GM19452 (cell line): ENCODE data around the gene CCNE1.
A peak's percentile ranks its signal among the peaks of the same experiment; 100 is the strongest.

Source experiments
- ATAC-seq: cut with Tn5 transposase; IDR thresholded peaks from one replicate; pipeline ENCODE4 v1.9.1; 2021; ENCODE audit not compliant: unreplicated experiment

CCNE1 gene

DNA sequence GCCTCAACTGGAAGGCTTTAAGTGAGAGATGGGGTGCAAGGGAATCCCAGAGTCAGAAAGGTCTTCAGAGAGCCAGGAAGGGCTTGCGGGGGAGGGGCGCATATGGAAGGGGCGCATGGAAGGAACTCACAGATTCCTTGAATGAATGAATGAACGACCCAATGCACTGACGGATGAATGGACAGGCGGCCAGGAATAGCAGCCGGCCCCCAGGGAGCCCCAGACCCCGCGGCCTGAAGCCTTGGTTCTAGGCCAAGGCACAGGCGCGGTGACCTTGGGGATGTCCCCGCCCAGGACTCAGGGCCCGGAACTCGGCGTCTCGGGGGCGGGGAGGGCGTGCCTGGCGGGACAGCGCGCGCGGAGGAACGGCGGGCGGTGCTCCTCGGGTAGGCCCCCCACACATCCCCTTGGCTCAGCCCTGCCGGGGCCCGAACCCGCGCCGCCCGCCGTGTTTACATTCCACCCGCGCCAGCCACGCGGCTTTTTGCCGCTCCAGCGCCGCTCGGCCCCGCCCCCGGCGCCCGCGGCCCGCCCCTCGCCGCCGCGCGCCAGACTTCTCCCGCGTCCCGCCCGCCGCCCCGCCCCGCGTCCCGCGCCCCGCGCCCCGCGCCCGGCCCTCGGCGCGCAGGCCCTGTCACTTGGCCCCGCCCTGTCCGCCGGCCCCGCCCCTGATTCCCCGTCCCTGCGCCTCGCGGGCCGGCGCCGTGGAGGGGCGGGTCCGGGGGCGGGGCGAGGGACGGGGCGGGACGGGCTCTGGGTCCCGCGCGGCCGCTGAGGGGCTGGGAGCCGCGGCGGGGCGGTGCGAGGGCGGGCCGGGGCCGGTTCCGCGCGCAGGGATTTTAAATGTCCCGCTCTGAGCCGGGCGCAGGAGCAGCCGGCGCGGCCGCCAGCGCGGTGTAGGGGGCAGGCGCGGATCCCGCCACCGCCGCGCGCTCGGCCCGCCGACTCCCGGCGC is at the start of gene CCNE1:
CCNE1 (plus strand) TSS at position 867 of the 955 bp plus-strand sequence. CDS start 565 bp downstream, outside the sequence.
- ATAC-seq = peak; percentile 78

DNA sequence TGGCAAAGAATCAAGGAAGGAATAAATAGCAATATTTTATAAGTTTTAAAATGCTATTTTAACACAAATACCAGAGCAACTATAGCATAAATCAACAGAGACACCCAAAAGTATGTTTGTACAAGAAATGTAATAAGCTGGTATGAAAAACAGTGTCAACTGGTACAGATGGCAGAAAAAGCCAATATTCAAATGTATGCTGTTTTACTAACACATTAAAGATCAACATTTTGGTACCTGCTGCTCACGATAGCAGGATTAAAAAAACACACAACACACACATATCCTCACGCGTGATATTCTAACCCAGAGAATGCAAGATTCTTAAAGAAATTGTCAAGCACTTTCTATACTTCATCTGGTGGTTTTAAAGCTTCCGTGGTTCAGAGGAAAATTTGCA is 48.6 kb upstream of the CCNE1 start:
- no peak for ATAC-seq

DNA sequence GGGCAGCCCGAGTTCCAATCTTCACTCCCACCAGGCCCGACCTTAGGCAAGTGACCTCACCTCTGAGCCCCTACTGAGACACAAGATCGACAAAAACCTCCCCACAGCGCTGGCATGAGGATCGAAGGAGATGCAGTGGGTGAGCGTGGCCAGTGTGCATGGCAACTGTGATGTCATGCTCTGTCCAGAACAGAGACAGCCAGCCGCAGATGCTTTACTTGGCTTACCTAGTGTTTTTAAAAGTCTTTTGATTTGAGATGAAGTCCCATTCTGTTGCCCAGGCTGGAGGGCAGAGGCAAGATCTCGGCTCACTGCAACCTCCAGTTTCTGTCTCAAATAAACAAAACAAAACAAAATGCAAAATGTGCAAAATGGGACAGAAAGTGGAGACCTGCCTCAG is 47.4 kb upstream of the CCNE1 start:
- no peak for ATAC-seq

DNA sequence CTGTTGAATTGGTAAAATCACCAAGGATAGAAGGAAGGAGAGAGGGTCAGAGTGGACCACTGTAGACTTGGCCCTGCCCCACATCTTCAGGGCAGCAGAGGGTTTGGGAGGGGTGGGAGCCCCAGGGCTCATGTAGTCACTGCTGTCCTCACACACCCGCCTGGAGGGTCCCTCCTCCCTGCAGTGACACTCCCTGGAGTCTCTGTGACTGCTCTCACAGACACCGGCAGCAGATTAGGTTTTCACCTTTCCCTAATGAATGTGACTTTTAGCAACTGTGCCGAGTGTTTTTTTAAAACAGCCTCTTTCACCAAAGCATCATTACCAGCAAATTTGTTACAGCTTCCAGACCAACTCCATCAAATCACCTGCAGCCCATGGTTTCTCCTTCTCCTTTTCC is 45.7 kb upstream of the CCNE1 start:
- no peak for ATAC-seq

DNA sequence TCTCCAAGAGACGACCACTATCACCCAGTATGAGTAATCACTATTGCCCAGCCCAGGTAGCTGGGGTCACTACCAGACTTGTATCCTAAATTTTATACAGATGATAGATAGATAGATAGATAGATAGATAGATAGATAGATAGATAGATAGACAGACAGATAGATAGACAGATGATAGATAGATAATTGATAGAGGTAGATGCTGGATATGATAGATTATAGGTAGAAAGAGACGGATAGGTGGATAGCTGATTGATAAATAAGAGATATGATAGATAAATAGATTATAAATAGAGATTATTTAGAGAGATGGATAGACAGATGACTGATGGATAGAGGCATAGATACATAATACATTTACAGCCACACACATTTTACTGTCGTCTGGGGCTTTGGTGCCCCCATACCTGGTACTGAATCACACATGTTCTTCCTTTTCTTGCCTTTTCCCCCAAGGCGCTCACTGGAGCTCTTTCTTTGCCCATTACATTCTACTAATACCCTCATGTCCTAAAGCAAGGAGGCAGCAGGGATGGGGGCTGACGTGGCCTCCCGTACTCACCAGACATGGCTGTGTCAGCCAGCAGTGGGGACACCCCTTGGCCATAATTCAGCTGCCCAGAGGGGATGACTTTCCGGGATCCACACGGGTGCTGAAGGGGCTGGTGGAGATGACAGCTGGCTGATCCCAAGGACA is 44.6 kb upstream of the CCNE1 start:
- ATAC-seq = no peak

DNA sequence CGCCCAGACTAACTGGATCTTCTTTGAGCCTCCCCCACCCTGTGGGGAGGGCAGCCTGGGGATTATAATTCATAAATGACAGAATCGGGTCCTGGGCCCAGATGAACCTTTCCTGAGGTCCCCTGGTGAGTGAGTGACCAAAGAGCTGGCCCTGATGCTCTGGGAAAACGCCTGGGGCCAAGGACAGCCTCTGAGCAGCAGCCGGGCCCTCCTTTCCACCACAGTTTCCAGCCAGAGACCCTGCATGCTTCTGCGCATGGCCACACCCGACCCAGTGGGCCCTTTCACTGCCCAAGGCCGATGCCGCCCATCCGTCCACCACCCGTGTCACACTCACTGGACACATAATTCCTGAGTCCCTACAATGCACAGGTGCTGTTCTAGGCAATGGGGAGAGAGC is 43.6 kb upstream of the CCNE1 start:
- ATAC-seq = no peak

DNA sequence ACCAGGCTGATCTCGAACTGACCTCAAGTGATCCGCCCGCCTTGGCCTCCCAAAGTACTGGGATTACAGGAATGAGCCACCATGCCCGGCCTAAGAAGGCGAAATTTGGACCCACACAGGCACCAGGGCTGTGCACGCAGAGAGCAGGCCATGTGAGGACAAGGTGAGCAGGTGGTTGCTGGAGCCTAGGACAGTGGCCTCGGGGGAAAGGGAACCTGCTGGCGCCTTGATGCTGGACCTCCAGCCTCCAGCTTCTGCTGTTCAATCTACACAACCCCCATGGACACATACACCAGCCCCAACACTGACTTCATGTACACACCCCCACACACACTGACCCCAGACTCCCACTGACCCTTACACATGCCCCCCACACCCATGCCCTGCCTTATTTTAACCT is 41.8 kb upstream of the CCNE1 start:
- ATAC-seq = no peak

DNA sequence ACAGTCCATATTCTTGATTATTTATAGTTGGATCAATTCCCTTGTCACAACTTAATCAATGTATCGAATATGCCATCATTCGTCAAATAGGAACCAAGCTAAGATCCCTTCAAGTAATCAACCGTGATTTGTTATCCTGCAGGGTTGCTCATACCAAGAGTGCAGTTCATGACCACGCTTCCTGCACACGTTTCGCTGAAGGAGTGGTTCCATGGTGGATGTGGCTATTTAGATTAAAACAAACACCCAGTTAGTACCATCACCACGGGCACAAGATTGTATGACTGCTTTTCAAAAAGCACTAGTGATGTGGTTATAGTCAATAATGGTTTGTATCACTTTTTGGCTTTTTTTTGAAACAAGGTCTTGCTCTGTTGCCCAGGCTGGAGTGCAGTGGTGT is 41.1 kb upstream of the CCNE1 start:
- ATAC-seq = no peak

DNA sequence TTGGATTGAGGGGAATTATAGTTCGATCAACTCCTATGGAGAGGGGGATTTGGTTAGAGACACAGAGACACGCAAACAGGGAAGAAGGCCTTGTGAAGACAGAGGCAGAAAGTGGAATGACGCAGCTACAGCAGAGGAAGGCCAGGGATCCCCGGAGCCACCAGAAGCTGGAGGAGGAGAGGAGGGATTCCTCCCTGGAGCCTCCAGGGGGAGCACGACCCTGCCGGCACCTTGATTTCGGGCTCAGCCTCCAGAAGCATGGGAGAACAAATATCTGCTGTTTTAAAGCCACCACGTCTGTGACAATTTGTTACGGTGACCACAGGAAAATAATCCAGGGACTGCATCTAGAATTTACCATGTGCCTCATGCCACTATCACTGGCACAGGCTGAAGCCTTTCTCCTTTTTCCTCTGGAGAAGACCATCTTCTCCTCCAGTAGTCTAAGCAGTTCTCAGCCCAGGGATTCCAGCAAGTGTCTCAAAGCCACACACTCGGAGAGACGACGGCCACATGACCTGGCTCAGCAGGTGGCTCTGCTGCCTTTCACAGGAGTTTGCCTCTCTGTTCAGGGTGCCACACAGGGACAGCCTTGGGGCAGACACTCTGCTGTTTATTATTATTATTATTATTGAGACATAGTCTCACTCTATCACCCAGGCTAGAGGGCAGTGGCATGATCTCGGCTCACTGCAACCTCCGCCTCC is 39.9 kb upstream of the CCNE1 start:
- ATAC-seq = no peak

DNA sequence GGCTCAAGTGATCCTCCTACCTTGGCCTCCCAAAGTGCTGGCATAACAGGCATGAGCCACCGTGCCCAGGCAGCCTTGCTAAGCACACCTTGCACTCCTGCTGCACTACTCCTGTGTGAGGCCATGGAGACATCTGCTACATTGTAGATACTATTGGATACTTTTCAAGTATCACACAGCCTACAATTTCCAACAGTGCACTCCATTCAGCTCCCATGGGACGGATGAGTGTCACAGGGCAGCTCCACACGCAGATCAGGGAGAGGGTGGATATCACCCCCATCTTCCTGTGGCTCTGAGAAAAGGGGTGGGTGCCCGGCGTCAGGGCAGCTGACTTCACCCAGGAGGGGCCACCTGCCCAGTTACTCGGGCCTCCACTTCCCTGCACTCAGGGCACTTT is 39.1 kb upstream of the CCNE1 start:
- ATAC-seq = no peak

DNA sequence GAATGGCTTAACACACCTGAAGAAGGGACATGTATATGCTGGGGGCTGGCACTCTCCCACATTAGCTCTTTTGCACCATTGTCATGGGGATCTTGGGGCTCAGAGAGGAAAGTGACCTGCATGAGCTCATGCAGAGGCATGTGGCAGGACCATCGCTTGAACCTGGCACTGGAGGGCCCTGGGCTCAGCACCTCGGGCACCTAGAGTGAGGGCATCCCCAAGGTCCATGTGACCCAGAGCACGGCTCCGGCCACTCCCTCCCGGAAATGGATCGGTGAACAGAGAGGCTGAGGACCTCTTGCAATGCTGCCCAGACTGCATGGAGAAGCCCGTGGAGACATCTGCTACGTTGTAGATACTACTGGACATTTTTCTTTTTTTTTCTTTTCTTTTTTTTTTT is 38.6 kb upstream of the CCNE1 start:
- ATAC-seq = no peak

DNA sequence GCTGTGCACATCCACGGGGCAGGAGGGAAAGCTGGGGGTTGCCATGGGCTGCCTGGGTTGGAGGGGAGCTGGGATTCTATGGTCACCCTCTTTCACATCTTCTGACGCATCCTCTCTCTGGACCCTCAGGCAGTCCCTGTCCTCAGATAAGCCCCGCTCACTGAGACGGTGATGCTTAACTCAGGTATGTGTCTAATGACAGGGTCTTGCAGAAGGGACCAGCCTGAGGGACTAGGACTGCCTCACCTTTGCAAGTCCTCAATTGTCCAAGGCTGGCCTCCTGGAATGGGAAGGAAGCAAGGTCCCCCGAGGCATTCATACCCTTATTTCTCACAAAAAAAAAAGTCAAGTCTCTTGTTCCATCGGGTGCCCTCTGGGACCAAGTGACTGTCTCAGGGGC is 37.7 kb upstream of the CCNE1 start:
- no peak for ATAC-seq

DNA sequence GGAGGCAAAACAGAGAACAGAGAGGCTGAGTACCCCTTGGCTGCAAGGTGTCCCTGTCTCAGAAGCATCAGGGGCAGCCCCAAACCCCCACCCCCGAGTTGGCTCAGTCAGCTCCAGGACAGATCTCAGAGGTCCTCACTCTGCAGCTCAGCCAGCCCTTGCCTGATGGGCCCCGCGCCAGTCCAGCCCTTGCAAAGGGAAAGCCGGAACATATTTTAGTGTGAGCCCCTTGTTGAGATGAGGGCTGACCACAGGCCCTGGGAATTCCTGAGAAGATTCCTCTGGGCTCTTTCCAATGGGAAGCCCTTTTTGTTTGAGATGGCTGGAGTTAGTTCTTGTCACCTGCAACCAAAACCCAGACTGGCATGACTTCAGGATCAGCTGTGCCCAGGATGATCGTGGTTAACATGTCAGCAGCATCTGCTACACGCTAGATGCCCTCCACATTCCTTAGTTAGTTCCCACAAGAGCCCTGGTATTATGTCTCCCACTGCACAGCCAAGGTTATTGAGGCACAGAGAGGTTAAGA is 33.9 kb upstream of the CCNE1 start:
- no peak for ATAC-seq

DNA sequence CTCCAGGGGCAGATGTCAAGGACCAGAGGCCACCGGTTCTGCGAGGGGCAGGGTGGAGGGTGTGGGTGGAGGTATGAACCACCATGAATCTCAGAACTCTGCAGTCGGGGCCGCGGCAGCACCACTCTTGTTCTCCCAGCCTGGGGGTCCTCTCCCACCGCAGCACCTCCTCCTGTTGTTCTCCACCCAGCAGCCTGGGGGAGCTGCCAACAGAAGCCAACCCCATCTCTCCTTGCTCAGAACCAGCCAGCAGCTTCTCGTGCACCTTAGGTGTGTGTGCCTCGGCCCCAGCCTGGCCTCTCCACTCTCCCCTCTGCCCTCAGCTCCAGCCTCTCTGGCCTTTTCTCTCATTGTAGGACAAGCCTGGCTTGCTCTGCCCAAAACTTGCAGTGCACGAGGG is 31.9 kb upstream of the CCNE1 start:
- ATAC-seq = no peak

DNA sequence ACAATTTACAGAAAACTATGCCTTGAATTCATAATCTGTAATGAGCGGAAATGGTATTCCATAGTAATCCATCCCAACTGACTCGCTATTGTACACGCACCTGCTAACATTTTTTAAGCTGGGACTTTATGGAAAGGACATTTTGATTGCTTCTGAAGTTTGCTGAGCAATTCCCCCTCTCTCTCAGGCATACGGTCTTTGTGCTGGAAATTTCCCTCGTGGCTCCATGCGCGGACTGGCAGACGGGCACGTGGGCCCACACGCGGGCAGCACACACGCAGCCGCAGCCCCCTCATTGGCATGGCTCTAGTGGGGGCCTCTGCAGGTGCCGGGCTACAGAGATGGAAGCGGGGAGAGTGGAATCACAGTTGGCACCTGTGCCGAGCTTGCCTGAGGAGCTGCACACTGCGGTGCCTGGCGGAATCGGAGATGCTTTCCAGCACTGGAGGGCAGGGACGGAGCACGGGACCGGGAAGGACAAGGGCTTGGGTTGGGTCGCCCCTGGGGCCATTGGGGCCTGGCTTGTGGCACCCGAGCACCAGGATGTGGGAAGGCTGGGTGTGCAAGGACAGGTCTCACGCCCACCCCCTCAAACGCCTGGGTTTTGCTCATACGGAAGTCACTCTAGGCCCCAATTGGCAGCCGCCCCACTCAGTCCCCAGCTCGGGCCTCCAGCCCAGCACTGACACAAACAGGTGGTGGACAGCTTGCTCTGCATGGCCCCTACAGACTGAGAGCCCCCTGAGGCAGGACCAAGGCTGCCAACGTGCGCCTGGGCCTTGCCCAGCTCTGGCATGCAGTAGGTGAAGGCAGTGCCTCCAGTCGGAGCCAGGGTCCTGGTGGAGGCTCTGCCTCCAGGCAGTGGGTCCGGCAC is 30.2 kb upstream of the CCNE1 start:
- ATAC-seq = no peak

DNA sequence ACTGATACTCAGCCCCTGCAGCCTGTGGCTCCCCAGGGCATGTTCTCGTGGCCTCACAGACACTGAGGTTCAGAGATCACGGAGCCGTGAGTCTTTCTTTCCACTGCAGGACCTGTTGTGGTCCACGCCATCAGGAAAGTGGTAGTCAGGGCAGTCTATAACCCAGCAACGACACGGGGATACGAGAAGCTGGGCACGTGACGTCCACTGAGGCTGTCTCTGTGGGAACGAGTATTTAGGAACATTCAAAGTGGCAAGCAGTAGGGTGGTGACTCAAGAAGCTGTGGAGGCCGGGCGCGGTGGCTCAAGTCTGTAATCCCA is 29.6 kb upstream of the CCNE1 start:
- ATAC-seq = no peak

DNA sequence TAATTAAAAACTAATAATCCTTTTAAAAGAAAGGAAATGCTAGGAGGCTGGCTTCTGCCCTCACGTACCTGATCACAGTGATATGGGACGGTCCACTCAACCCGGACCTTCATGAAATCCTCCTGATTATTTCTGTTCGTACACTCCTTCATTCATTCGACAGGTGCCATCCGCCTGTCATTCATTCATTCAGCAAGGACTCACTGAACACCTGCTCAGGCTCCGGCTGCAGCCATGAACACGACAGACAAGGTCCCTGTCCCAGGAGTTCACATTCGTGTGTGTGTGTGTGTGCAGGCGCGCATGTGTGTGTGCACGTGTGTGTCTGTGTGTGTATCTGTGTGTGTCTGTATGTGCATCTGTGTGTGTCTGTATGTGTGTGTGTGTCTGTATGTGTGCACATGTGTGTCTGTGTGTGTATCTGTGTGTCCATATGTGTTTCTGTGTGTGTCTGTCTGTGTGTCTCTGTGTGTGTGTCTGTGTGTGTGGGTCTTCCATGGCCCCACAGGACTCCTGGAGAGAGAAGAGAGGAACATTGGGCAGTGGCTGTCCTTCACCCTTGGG is 28.1 kb upstream of the CCNE1 start:
- ATAC-seq = no peak

DNA sequence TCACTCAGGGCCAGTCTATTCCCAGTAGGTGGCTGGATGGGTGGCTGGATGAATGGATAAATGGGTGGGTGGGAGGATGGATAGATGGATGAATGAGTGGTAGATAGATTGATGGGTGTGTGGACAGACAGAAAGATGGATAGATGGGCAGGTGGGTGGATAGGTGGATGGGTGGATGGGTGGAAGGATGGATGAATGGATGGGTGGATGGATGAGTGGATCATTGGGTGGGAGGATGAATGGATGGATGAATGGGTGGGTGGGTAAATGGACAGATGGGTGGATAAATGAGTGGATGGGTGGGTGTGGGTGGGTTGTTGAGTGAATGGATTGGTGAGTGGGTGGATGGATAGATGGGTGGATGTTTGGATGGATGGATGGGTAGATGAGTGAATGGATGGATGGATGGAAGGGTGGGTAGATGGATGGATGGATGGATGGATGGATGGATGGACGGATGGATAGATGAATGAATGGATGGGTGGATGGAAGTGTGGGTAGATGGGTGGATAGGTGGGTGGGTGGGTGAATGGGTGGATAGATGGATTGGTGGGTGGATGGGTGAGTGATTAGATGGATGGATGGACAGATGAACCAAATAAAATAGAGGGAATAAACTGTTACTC is 27.1 kb upstream of the CCNE1 start:
- ATAC-seq = no peak

DNA sequence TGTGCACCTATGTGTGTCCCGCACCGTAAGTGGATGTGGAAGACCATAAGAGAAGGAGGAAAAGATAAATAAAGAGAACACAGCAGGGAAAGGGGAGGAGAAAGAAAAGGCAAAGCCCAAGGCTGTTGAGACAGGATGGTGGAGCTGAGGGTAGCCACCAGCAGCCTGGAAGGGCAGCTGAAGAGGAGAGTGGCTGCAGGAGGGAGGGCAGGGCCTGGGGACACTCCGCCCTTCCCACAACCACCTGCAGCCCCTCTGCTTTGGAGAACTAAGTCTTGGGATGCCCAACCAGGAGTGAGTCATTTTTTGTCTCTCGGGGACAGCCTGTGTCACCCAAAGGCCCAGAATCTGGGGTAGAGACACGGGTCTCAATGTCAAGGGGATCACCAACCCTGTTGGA is 26.4 kb upstream of the CCNE1 start:
- no peak for ATAC-seq
